ENCODE measurements around the gene RALGAPA1.
"Not testable (repeated sequence)": the region's sequence is repeated elsewhere in the genome, so short reads cannot be mapped to it uniquely, and the experiment has no call there.

Gene RALGAPA1

DNA sequence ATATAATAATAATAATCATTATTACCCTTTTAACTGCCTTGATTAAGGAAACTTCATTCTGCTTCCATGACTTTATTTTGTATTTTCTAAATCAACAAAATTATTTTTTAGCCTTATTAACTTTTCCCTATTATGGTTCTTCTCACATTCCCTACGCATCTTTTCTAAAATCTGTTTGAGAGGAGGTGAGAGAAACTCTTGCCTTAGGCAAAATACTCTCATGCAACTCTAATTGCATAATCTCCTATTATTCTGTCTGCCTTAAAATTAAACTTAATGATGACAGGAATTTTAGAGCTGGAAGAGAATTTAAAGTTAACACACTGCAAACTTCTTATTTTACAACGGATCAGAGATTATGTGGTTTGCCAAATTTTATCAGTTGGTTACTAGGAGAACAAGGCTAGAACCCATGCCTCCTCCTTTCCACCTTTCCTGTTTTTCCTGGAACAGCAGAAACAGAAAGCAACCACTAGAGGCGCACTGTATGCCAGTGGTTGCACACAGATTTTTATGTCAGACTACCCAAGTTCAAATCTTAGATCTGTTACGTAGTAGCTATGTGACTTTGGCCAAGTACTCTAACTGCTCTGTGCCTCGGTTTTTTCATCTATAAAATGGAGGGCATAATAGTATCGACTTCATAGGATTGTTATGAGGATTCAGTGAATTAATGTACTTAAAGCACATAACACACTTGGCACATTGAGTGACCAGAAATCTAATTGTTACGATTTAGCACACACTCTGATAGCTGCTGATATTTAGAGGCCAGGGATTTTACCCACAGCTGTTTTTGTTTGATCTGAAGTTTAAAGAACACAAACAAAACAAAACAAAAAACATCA lies 12.7 kb upstream of the RALGAPA1 start:
- no peak for DNase-seq

DNA sequence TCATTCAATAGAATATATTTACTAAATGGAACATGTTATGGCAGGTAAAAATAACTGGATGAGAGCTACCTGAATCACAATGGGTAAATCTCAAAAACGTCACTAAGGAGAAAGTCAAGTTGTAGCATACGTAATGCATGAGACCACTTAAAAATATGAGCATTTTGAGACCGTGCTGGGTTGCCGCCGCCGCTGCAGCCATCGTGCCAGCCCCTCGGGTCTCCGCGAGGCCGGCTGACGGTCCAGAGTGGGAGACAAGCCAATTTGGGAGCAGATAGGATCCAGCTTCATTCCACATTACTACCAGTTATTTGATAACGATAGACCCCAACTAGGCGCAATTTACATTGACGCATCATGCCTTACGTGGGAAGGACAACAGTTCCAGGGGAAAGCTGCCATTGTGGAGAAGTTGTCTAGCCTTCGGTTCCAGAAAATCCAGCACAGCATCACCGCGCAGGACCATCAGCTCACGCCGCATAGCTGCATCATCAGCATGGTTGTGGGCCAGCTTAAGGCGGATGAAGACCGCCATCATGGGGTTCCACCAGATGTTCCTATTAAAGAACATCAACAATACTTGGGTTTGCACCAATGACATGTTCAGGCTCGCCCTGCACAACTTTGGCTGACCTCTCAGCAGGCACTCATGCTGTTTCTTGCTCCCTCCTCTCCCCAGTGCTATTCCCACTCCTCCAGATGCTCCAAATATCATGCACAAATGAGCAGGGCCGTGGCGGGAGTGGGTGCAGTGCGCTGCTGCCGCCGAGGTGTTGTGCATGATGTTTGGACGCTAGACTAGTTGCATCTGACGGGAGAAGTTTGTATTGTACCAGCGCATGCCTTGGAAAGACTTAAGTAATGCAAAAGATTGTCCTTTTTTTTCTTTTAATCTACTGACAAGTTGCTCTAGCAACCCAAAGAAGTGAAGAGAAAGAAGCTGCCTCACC lies 10.8 kb upstream of the RALGAPA1 start:
- no peak for DNase-seq

DNA sequence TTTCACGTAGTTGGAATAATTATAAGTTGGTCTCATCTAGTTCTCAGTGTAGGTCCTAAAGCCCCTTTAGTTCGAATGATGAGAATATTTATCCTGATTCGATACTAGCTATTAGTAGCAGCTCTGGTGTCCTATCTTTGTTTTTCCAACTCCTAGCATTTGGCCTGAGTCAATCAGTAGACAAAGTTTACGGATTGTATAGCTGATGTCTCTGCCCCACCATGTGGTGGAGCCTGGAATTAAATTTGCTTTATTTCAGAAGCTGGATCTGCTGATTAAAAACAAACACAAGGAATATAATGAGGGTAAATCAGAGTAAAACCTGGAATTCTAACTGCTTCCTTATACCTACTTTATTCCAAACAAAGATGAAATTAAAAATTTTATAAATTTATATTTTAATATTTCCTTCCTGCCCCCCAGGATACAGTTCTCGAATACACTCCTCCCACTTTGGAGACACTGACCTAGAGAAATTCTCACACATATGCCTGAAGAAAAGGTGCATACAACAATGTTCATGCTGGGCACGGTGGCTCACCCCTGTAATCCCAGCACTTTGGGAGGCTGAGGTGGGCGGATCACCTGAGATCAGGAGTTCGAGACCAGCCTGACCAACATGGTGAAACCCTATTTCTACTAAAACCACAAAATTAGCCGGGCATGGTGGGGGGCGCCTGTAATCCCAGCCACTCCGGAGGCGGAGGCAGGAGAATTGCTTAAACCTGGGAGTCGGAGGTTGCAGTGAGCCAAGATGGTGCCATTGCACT lies 9.4 kb upstream of the RALGAPA1 start:
- DNase-seq, result peak in 1 of 2 experiments; percentile 12

DNA sequence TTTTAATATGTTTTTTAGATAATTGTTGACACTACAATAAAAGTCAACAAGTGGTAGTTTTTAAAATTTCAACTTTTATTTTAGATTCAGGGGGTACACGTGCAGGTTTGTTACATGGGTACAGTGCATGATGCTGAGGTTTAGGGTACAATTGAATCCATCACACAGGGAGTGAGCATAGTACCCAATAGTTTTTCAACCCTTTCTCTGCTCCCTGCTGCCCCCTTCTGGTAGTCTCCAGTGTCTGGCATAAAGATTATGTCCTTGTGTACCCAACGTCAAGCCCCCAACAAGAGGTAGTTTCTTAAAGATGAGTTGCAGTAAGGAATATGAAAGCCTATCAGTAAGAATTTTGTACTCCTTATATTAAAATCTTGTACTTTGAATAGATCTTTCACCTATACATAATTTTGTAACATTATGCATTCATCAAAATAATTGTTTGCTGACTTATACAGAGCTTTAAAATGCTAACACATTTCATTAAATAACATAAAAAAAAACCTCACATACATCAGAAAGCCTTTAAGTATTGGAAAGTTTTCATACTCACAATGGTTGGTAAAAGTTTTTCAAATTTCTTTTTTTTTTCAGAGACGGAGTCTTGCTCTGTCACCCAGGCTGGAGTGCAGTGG lies 5.4 kb upstream of the RALGAPA1 start:
- peak; percentile 85 to 89 for DNase-seq

DNA sequence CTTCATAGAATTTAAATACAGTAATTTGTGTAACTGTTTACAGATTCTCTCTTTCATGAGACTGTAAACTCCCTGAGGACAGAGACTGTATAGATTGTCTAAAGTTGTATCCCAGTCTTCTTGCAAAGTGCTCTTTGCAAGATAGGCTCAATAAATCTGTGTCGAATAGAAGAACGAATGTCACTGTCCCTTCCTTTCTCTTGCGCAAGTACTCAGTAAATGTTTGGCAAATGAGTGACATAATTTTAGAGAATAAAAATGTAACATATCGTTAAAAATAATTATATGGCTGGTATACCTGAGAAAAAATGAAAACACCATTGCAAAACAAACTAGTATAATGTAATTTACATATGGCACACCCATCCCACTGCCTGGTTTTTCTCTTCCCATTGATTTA lies 1.9 kb upstream of the RALGAPA1 start:
- DNase-seq, result no peak

DNA sequence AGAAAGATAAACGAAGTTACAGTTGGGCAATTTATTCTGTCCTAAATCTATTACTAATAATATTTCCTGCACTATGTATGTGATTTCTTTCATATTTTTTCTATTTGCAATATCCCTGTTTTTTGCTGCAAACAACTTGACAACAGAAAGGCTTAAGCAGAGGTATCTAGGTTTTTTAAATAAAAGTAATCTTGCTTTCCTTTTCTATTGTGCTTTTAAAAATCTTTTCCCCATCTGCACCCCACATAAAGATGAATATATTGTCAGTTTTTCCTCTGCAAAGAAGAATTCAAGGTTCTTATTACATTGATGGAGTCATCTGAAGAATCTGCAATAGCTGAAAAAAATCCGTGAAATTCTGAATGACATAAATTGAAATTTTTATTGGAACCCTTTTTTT lies 502 bp upstream of the RALGAPA1 start:
- no peak for DNase-seq

DNA sequence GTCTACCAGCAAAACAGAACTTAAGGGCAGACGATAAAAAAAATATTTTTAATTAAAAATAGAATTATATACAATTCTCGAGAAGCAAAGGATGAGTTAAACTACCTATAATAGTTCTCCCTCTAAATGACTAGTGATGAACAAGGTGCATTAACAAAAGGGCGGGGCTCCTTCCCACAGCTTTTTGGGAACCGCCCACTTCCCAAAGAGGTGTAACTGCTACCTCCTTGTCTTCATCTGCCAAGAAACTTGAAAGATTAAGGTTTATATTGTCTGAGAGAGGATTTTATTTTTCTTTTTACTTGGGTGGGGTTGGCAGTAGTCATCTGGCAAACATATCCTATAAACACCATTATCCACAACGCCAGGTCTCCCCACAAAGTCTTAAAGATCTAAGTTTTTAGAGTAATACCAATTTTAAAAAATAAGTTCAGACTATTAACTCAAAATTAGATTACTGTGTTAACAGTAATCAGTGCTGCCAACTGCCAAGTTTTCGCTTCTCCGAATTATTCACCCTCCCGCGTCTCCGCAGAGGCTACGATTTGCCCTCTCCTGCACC lies 938 bp downstream of the RALGAPA1 start:
- peak; percentile 32 to 50 for DNase-seq

DNA sequence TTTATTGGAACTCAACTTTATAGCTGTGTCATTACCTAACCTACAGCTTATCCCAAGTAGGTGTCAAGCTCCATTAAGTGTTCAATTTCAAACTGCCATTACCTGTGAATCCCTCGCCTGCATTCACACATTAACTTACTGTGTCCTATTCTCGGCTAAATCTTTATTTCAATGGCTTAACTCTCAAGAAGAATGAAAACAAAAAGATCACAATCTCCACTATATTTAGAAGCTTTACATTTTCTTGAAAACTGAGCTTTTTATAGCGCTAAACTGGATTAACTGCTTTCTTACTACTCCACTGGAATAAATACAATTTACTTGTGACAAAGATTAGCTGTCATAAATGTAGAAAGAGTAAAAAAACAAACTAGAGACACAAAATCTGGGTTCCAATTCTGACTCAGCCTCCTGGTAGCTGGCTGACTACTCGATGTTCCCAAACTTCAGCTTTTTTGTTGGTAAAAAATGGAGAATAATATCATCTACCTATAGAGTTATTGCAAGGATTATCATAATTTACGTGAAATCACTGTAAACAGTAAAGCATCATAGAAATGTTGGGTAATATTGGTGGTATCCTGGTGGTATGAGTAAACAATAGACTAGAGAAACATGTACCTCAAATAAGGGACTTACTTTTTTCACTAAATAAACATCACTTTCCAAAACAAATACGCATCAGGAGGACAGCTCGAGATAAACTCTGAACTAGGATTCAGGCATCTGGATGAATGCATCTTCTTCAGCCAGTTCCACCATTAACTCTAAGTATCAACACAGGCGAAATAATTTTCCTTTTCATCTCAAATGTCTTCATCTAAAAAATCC lies 1.7 kb downstream of the RALGAPA1 start:
- DNase-seq, result no peak

DNA sequence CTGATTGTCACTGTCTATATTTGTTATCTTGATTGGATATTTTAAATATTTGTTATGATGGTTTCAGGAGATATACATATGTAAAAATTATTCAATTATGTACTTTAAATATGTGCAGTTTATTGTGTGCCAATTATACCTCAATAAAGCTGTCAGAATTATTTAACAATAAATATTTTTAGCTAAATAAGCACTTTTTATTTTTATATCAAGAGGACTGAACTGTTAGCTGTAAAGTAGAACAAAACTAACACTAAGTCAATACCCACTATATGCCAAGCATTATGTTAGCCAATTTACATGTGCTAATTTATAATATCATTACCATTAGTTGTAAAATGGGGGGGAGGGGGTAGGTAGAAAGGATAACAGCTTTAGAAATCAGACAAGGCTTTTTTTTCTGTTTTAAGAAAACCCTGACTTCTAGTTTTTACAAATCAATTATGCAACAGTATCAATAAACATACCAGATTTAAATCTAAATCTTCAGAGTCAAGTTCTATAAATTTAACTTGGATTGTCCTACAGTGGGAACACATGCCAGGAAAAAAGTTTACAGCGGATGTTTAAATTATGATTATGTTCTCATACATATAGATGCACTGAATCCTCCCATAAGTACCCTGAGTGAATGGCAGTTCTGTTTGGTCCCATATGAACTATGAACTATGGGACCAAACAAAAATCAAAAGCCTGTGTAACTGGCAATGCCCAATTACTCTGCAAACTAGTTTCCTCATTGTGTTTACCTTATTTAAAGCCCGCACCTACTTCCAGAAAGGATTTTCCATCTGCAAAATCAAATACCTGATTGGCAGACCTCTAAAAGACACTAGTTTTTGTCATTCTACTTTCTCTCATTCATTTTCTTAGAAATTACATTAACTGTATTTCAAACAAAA lies 2.8 kb downstream of the RALGAPA1 start:
- no peak for DNase-seq

DNA sequence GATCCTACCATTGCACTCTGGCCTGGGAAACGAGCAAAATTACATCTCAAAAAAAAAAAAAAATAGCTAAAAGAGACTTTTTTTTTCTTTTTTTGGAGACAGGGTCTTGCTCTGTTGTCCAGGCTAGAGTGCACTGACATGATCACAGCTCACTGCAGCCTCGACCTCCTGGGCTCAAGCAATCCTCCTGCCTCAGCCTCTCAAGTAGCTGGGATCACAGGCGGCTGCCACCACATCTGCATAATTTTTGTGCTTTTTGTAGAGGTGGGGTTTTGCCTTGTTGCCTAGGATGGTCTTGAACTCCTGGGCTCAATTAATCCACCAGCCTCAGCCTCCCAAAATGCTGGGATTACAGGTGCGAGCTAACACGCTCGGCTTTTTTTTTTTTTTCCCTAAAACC lies 11.3 kb downstream of the RALGAPA1 start:
- DNase-seq, result no peak

DNA sequence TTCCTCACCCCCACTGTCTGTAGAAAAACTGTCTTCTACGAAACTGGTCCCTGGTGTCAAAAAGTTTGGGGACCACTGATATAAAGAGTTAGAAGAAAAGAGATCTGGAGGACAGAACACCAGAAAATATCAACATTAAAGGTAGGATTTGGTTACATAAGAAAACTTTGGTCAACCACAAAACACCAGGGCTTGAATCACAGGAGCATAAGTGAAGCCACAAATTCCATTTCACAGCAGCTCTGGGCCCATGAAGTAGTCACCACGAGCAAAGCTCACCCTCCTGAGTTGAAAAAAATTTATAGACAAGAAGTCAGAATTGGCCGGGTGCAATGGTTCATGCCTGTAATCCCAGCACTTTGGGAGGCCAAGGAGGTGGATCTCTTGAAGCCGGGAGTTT lies 19.4 kb downstream of the RALGAPA1 start:
- DNase-seq, result peak; percentile 4 to 18

DNA sequence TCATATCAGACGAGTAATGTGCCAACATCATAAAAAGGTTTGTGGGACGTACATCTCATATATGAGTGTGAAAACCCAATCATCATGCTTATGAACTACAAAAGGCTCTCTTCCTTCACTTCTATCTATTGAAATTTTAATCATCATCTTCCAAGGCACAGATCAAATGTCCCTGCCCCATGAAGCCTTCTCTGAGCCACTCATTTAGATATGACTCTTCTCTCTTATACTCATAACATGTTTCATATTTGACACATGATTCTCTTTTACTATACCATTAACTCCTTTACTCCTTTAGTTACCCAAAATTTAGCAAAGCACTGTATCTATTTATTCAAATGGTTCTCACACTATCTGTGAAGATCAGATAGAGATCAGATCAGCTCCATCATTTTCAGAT lies 22.2 kb downstream of the RALGAPA1 start:
- DNase-seq, result no peak

DNA sequence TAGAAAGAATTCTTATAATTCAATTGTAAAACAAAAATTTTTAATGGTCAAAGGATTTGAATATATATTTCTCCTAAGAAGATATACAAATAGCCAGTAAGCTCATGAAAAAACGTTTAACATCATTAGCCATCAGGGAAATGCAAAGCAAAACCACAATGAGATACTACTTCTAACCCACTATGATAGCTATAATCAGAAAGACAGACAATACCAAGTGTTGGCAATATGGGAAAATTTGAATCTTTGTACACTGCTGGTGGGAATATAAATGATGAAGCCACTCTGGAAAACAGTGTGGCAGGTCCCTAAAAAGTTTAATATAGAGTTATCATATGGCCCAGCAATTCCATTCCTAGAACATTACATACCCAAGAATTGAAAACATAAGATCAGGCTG lies 25.4 kb downstream of the RALGAPA1 start:
- no peak for DNase-seq

DNA sequence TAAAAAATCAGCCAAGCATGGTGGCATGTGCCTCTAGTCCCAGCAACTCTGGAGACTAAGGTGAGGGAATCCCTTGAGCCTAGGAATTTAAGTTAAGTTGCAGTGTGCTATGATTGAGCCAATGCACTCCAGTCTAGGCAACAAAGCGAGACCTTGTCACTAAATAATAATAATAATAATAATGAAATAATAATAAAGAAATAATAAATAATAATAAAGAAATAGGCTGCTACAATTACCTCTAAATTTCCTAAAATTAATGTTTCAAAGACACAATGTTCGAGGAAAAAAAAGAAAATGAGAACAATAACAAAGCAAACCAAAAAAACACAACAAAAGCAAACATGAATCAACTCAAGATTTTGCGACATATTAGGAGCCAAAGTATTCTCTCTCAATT lies 29.7 kb downstream of the RALGAPA1 start:
- no peak for DNase-seq

DNA sequence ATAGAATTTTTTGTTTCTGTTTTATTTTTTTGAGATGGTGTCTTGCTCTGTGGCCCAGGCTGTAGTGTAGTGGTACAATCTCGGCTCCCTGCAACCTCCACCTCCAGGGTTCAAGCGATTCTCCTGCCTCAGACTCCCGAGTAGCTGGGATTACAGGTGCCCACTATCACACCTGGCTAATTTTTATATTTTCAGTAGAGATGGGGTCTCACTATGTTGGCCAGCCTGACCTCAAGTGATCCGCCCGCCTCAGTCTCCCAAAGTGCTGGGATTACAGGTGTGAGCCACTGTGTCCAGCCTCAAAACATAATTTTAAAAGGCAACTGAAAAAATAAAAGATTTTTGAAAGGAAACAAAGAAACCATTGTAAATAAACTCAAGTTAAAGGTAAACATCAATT lies 31.5 kb downstream of the RALGAPA1 start:
- DNase-seq, result not testable (repeated sequence)

DNA sequence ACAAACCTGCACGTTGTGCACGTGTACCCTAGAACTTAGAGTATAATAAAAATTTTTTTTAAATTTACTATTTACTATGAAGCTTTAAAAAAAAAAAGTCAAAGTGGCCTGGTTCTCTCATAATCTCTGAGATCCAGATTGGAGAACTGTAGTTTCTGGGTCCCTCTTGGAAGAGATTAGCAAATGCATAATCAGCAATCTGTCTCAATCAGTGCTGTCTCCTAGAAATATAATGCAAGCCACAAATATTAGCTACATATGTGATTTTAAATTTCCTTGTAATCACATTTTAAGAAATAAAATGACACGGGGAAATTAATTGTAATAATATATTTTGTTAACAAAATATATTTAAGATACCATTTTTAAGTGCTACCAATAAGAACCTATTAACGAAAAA lies 32.3 kb downstream of the RALGAPA1 start:
- DNase-seq, result no peak

DNA sequence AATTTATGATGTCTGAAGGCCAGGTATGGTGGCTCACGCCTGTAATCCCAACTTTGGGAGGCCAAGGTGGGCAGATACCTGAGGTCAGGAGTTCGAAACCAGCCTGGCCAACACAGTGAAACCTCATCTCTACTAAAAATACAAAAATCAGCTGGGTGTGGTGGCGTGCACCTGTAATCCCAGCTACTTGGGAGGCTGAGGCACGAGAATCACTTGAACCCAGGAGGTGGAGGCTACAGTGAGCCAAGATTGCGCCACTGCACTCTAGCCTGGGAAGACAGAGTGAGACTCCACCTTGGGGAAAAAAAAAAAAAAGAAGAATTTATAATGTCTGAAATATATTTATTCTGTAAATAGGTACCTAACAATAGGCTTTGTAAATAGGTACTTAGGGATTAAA lies 33.0 kb downstream of the RALGAPA1 start:
- DNase-seq, result not testable (repeated sequence)

DNA sequence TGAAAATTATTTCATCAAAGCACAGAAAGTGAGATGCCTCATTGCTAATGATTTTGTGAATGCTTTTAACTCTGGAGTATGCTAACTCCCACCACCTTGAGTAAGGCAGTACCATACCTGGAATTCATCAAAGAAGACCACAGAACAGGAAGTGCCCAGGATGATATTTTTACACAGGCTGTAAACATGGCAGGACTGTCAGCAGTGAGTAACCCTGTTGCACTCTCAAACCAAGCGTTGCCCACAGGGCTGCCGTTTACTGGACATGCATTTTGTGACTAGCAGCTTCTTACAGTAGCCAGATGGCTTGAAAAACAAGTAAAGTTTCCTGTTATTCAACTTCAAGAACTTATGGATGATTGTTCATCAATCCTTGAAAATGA lies 42.4 kb downstream of the RALGAPA1 start:
- DNase-seq, result peak in 1 of 2 experiments; percentile 7

DNA sequence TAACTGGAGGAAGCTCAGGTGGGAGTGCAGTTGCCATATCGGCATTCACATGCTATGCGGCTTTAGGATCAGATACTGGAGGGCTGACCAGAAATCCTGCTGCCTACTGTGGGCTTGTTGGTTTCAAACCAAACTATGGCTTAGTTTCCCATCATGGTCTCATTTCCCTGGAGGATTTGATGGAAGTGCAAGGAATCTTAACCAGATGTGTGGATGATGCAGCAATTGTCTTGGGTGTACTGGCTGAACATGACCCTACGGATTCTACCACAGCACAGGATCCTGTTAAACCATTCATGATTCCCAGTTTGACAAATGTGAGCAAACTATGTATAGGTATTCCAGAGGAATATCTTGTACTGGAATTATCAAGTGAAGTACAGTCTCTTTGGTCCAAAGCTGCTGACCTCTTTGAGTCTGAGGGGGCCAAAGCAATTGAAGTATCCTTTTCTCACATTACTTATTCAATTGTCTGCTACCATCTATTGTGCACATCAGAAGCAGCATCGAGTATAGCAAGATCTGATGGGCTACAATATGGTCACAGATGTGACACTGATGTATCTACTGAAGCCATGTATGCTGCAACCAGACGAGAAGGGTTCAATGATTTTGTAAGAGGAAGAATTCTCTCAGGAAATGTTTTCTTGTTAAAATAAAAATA lies 42.9 kb downstream of the RALGAPA1 start:
- DNase-seq, result no peak

DNA sequence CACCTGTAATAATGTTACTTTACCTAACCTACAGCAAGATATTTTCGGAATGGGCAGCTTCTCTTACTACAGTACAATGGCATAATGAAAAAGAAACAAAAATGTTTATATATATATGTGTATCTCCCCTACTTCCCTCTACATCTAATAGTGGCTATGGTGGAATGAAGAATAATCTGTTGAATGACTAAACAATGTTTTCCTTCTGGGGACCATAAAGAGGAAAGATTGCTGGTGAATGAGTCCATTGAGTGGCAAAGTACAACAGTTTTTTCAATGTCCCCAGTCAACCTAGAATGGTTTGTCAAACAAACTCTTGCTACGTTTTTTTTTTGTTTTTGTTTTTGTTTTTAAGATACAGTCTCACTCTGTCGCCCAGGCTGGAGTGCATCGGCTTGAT lies 47.2 kb downstream of the RALGAPA1 start:
- no peak for DNase-seq

All from activated CD4-positive, alpha-beta T cell treated with anti-CD3 and anti-CD28 coated beads, Interleukin-2, amount 50 U/mL, for 48 hours (primary cell).